SJSA1 (cell line): Measurements from ENCODE around the gene ANAPC16. TPM values are rescaled to one million over a fixed set of nuclear protein-coding genes. Genes with fewer than 3 reads are reported as not detected.
"Not testable (repeated sequence)": the region's sequence is repeated elsewhere in the genome, so short reads cannot be mapped to it uniquely, and the experiment has no call there.

Experiments used
- DNase-seq, 2 experiments: peaks; one replicate each; pipeline ENCODE4 v3.0.0-alpha.2; 2015 to 2020; ENCODE audit warnings: low spot score in 2 of 2, low read depth in 1 of 2
- H3K27ac ChIP-seq: fragments of 250-450 bp; sonication (Bioruptor Pico); 2 replicates; pipeline ENCODE4 v1.5.1; 2020; ENCODE audit warnings: mild to moderate bottlenecking, moderate library complexity
- H3K27me3 ChIP-seq: fragments of 250-450 bp; sonication (Bioruptor Pico); replicated peaks from 2 replicates; pipeline ENCODE4 v1.5.1; 2020; ENCODE audit warnings: mild to moderate bottlenecking, moderate library complexity
- H3K36me3 ChIP-seq: fragments of 250-450 bp; sonication (Bioruptor Pico); 2 replicates; pipeline ENCODE4 v1.5.1; 2020; ENCODE audit warnings: mild to moderate bottlenecking
- H3K4me1 ChIP-seq: fragments of 250-450 bp; sonication (Bioruptor Pico); replicated peaks from 2 replicates; pipeline ENCODE4 v1.6.1; 2021; ENCODE audit warnings: mild to moderate bottlenecking
- H3K4me3 ChIP-seq: fragments of 250-450 bp; sonication (Bioruptor Pico); 2 replicates; pipeline ENCODE4 v1.5.1; 2020; ENCODE audit warnings: mild to moderate bottlenecking
- H3K9me3 ChIP-seq: fragments of 250-450 bp; sonication (Bioruptor Pico); replicated peaks from 2 replicates; pipeline ENCODE4 v1.5.1; 2020; ENCODE audit warnings: mild to moderate bottlenecking
- total RNA-seq: library from RNA; depleted of rRNA; stranded (reverse); fragments of >200 nt; shearing (Covaris generic); gene quantifications from 2 replicates; pipeline ENCODE4 v1.2.3, GENCODE V29; 2014; rRNA removed

The ANAPC16 gene
- total RNA-seq, 1 experiment from 2014 or later = 89.9 TPM

- Histone ChIP-seq H3K9me3 (no peaks in the 10 kb centered on the region), H3K27me3 (no peaks in the 10 kb centered on the region), H3K36me3 (peaks cover 11% of the 10 kb centered on the region), H3K4me3 (no peak overlapping the region), H3K27ac (no peak overlapping the region), H3K4me1 (peaks cover 22% of the 10 kb centered on the region)
- no peak for DNase-seq
These were observed 61.7 kb downstream of the ANAPC16 start for GRCh38 chr10:72277340-72277995.

GRCh38 chr10:72277996-72278667 lies 62.3 kb downstream of the ANAPC16 start:
- Histone ChIP-seq H3K27me3 (no peaks in the 10 kb centered on the region), H3K9me3 (no peaks in the 10 kb centered on the region), H3K27ac (no peak overlapping the region), H3K36me3 (peaks cover 11% of the 10 kb centered on the region), H3K4me3 (no peak overlapping the region), H3K4me1 (peaks cover 15% of the 10 kb centered on the region)
- no peak for DNase-seq

- Histone ChIP-seq H3K4me3 (no peak overlapping the region), H3K27ac (no peak overlapping the region)
These were observed 63.0 kb downstream of the ANAPC16 start for GRCh38 chr10:72278668-72279393.

GRCh38 chr10:72279587-72279986 lies 63.8 kb downstream of the ANAPC16 start:
- H3K4me1 ChIP-seq, H3K4me3 ChIP-seq, DNase-seq, H3K27ac ChIP-seq, H3K27me3 ChIP-seq, H3K9me3 ChIP-seq: not testable (repeated sequence)
- H3K36me3 ChIP-seq = peaks cover 11% of the 10 kb centered on the region

More at GRCh38 chr10:72278668-72279393, 63.0 kb downstream of the ANAPC16 start:
- no peaks in the 10 kb centered on the region for H3K9me3 ChIP-seq
- H3K36me3 ChIP-seq = peaks cover 11% of the 10 kb centered on the region
- H3K4me1 ChIP-seq = peaks cover 12% of the 10 kb centered on the region
- no peaks in the 10 kb centered on the region for H3K27me3 ChIP-seq
- DNase-seq = no peak

GRCh38 chr10:72283131-72283530 lies 67.3 kb downstream of the ANAPC16 start:
- peaks cover 6% of the 10 kb centered on the region; the same call in 1 of the 2 replicates for H3K4me1 ChIP-seq

More at GRCh38 chr10:72283131-72283530, 67.3 kb downstream of the ANAPC16 start:
- H3K36me3 ChIP-seq = no peaks in the 10 kb centered on the region
- no peak for DNase-seq
- no peak overlapping the region for H3K4me3 ChIP-seq
- no peaks in the 10 kb centered on the region for H3K27me3 ChIP-seq
- H3K27ac ChIP-seq = no peak overlapping the region
- no peaks in the 10 kb centered on the region for H3K9me3 ChIP-seq

Other genes starting within 250 kb of the ANAPC16 start
- gene SPOCK2, start 127.5 kb upstream of the ANAPC16 start, total RNA-seq = not detected in 2 replicates
- gene ASCC1, start 264 bp downstream of the ANAPC16 start, total RNA-seq = 39.4 and 51.1 TPM in 2 replicates
- gene DDIT4, start 57.9 kb downstream of the ANAPC16 start, total RNA-seq = 13.6 and 20.6 TPM in 2 replicates
- gene DNAJB12, start 138.9 kb downstream of the ANAPC16 start, total RNA-seq = 36.1 and 42.3 TPM in 2 replicates